Erythroblast (primary cell): Measurements from ENCODE around the gene RMI2.

ENCODE experiments used
- GATA1 ChIP-seq: IDR thresholded peaks from 2 replicates; pipeline ENCODE4 v1.6.1; 2011; ENCODE audit warnings: low read depth, mild to moderate bottlenecking, control low read depth, low read length, moderate library complexity
- POLR2A ChIP-seq: IDR thresholded peaks from 2 replicates; pipeline ENCODE4 v1.6.1; 2011; ENCODE audit warnings: mild to moderate bottlenecking, low read length

- no peak for TF ChIP-seq POLR2A
- TF ChIP-seq GATA1 = no peak
Measured at GRCh38 chr16:11299865-11300559, 45.2 kb upstream of the RMI2 start.
